DOHH2 (cell line): ENCODE data around the gene ITGAV.

ENCODE experiments used
- H3F3A ChIP-seq: fragments of 200-600 bp; sonication (generic), shearing (Covaris generic); 2 replicates; pipeline ENCODE4 v1.6.0; 2016; ENCODE audit warnings: antibody characterized with exemption, mild to moderate bottlenecking; ENCODE audit not compliant: control insufficient read depth, insufficient read depth
- H3K27ac ChIP-seq: fragments of 200-600 bp; sonication (generic); 2 replicates; pipeline ENCODE4 v1.5.1; 2014; ENCODE audit warnings: low read depth, mild to moderate bottlenecking, low read length, moderate library complexity
- H3K27me3 ChIP-seq: fragments of 200-600 bp; sonication (generic); 2 replicates; pipeline ENCODE4 v1.6.1; 2014; ENCODE audit warnings: mild to moderate bottlenecking, low read length, mixed read lengths; ENCODE audit not compliant: control insufficient read depth
- H3K36me3 ChIP-seq: fragments of 200-600 bp; sonication (generic); 2 replicates; pipeline ENCODE4 v1.6.1; 2014; ENCODE audit warnings: mild to moderate bottlenecking, low read length, moderate library complexity, mixed read lengths; ENCODE audit not compliant: control insufficient read depth
- H3K4me1 ChIP-seq: fragments of 200-600 bp; sonication (generic); 2 replicates; pipeline ENCODE4 v1.6.1; 2014; ENCODE audit warnings: mild to moderate bottlenecking, low read length, mixed read lengths; ENCODE audit not compliant: control insufficient read depth
- H3K4me2 ChIP-seq: fragments of 200-600 bp; sonication (generic); 2 replicates; pipeline ENCODE4 v1.6.0; 2014; ENCODE audit warnings: mild to moderate bottlenecking, low read length, moderate library complexity
- H3K4me3 ChIP-seq: fragments of 200-600 bp; sonication (generic); 2 replicates; pipeline ENCODE4 v1.5.1; 2014; ENCODE audit warnings: mild to moderate bottlenecking, low read length, mixed read lengths
- H3K79me2 ChIP-seq: fragments of 200-600 bp; sonication (generic); 2 replicates; pipeline ENCODE4 v1.6.1; 2014; ENCODE audit warnings: mild to moderate bottlenecking, low read length, mixed read lengths; ENCODE audit not compliant: control insufficient read depth
- H3K9me2 ChIP-seq: fragments of 200-600 bp; sonication (generic); replicated peaks from 2 replicates; pipeline ENCODE4 v1.6.1; 2014; ENCODE audit warnings: mild to moderate bottlenecking, low read length, mixed read lengths; ENCODE audit not compliant: control insufficient read depth
- H3K9me3 ChIP-seq: fragments of 200-600 bp; sonication (generic); 2 replicates; pipeline ENCODE4 v1.6.1; 2014; ENCODE audit warnings: antibody characterized with exemption, low read length, mixed read lengths; ENCODE audit not compliant: control insufficient read depth, insufficient read depth
- H4K20me1 ChIP-seq: fragments of 200-600 bp; sonication (generic); 2 replicates; pipeline ENCODE4 v1.6.0; 2014; ENCODE audit warnings: low read depth, mild to moderate bottlenecking, antibody characterized with exemption, low read length, moderate library complexity; ENCODE audit not compliant: control insufficient read depth, insufficient read depth
- EZH2phosphoT487 ChIP-seq: fragments of 200-600 bp; sonication (generic); IDR thresholded peaks from 2 replicates; pipeline ENCODE4 v1.6.1; 2017; ENCODE audit warnings: borderline replicate concordance, mild to moderate bottlenecking, antibody characterized with exemption, low read length, moderate library complexity, mixed read lengths
- TF ChIP-seq, protein P1 (sequence below): fragments of 200-600 bp; sonication (generic); IDR thresholded peaks from one replicate; pipeline ENCODE4 v1.5.1; 2014; ENCODE audit warnings: antibody characterized with exemption, mild to moderate bottlenecking, low read depth, low read length; ENCODE audit not compliant: poor library complexity, severe bottlenecking

Gene ITGAV

DNA sequence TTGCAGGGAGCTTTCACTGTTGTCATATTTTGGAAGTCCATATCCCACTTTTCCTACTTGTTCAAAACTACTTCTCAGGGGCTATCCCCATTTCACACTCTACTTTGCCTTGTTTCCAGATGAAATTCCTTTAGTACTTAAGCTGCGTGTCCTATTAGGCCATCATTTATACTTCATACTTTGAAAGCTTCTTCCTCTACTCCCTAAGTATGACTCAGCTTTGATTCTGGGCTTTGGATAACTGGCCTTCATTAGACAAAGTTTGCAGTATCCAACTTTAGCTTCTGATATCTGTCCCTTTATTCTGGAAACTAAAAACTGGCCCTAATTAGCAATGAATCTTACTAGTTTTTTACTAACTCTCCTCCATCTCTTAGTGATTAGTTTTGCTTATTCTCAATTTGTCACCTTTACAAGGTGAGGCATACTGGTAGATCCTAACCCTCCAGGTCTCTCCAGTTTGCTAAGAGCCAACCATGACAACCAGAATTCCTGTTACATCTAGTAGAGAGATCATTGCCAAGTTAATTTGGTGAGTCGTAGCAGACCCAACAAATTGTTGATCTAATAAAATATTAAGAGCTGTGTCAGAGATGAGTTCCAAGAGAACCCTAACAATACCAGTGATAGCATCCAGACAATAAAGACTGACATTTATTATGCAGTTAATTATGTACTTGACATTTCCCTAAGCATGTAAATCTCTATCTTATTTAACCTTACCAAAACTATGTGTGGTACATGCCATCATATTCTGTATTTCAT lies 31.2 kb upstream of the ITGAV start:
- TF ChIP-seq, protein P1, sequence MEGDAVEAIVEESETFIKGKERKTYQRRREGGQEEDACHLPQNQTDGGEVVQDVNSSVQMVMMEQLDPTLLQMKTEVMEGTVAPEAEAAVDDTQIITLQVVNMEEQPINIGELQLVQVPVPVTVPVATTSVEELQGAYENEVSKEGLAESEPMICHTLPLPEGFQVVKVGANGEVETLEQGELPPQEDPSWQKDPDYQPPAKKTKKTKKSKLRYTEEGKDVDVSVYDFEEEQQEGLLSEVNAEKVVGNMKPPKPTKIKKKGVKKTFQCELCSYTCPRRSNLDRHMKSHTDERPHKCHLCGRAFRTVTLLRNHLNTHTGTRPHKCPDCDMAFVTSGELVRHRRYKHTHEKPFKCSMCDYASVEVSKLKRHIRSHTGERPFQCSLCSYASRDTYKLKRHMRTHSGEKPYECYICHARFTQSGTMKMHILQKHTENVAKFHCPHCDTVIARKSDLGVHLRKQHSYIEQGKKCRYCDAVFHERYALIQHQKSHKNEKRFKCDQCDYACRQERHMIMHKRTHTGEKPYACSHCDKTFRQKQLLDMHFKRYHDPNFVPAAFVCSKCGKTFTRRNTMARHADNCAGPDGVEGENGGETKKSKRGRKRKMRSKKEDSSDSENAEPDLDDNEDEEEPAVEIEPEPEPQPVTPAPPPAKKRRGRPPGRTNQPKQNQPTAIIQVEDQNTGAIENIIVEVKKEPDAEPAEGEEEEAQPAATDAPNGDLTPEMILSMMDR: no peak
- no peak for TF ChIP-seq EZH2phosphoT487
- Histone ChIP-seq H3K4me2 (no peak overlapping the region), H3K36me3 (no peaks in the 10 kb centered on the region), H3K9me2 (no peaks in the 10 kb centered on the region; the same call in 1 of the 2 replicates), H3K9me3 (no peaks in the 10 kb centered on the region), H4K20me1 (no peaks in the 10 kb centered on the region), H3K4me1 (no peaks in the 10 kb centered on the region), H3K27ac (no peak overlapping the region), H3F3A (no peaks in the 10 kb centered on the region), H3K4me3 (no peak overlapping the region), H3K27me3 (no peaks in the 10 kb centered on the region), H3K79me2 (no peaks in the 10 kb centered on the region)

DNA sequence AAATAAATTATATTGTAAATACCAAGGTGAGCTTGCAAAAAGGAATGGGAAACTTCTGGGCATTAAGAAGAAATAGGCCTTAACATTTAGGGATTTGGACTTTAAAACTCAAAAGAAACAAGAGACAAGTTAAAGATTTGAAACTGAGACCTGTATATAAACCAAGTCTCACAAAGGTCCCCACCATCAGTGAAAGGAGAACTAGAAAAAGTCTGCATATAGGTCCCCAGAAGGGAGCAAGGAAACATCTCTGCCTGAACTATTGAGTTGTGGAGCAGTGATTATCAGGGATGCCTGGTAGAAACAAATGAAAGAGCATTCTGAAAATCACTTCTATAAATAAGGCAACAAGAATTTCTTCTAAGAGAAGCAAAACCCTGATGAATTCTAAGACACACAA lies 30.5 kb upstream of the ITGAV start:
- Histone ChIP-seq H3K9me3 (no peaks in the 10 kb centered on the region), H3K4me2 (no peak overlapping the region), H4K20me1 (no peaks in the 10 kb centered on the region), H3K9me2 (no peaks in the 10 kb centered on the region; the same call in 1 of the 2 replicates), H3K79me2 (no peaks in the 10 kb centered on the region), H3K4me1 (no peaks in the 10 kb centered on the region), H3K4me3 (no peak overlapping the region), H3K27ac (no peak overlapping the region), H3K27me3 (no peaks in the 10 kb centered on the region), H3F3A (no peaks in the 10 kb centered on the region), H3K36me3 (no peaks in the 10 kb centered on the region)
- TF ChIP-seq, protein P1: no peak
- TF ChIP-seq EZH2phosphoT487: no peak

DNA sequence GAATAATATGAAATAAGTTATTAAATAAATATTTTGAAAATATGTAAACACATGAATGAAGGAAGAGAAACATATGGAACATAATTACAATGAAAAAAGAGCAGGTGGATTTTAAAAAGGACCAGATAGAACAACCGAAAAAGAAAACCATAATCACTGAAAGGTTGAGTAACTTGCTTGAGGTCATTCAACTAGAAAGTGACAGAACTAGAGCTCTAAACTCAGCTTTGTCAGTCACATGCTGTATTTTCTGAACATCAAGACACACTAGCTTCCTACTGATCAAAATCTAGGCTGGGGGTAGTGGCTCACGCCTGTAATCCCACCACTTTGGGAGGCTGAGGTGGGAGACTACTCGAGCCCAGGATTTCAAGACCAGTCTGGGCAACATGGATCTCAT lies 30.0 kb upstream of the ITGAV start:
- Histone ChIP-seq H3F3A (no peaks in the 10 kb centered on the region), H3K9me2 (no peaks in the 10 kb centered on the region; the same call in 1 of the 2 replicates), H4K20me1 (no peaks in the 10 kb centered on the region), H3K4me1 (no peaks in the 10 kb centered on the region), H3K27me3 (no peaks in the 10 kb centered on the region), H3K4me2 (no peak overlapping the region), H3K9me3 (no peaks in the 10 kb centered on the region), H3K4me3 (no peak overlapping the region), H3K79me2 (no peaks in the 10 kb centered on the region), H3K36me3 (no peaks in the 10 kb centered on the region), H3K27ac (no peak overlapping the region)
- no peak for TF ChIP-seq EZH2phosphoT487
- TF ChIP-seq, protein P1: no peak
